ENCODE results near the gene GJC1. TPM values are rescaled to one million over a fixed set of nuclear protein-coding genes. Genes with fewer than 3 reads are reported as not detected.

The GJC1 gene
- total and polyA plus RNA-seq, 9 of the 15 experiments (the other 6 are each of a cell fraction or from before 2014, with no cell fraction given), result 0.04 to 1.4 (median 0.18) TPM; not detected in 1

DNA sequence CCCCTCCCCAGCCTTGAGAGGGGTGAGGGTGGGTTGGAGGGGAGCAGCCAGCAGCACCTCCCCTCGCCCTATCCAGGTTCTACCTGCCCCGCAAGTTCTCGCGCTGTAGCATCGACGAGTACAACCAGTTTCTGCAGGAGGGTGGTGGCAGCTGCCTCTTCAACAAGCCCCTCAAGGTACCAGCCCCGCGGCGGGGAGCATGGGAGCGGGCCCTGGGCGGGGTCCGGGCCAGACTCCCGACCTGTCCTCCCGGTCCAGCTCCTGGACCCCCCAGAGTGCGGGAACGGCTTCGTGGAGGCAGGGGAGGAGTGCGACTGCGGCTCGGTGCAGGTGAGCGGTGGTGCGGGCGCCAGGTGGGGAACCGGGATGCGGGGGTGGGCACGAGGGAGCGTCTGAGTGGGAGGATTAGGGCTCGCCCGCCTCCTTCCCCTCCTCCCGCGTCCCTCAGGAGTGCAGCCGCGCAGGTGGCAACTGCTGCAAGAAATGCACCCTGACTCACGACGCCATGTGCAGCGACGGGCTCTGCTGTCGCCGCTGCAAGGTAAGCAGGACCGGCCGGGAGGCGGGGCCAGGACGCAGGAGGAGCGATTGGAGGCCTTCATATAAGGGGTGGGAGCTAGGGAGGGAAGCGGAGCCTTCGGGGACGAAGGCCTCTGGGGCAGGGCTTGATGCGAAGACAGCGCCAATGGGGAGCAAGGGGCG, 54.8 kb downstream of the GJC1 start (continued):
- TF ChIP-seq, protein P1, sequence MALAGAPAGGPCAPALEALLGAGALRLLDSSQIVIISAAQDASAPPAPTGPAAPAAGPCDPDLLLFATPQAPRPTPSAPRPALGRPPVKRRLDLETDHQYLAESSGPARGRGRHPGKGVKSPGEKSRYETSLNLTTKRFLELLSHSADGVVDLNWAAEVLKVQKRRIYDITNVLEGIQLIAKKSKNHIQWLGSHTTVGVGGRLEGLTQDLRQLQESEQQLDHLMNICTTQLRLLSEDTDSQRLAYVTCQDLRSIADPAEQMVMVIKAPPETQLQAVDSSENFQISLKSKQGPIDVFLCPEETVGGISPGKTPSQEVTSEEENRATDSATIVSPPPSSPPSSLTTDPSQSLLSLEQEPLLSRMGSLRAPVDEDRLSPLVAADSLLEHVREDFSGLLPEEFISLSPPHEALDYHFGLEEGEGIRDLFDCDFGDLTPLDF (CRISPR knock-in tag; IDR thresholded peaks at IDR 0.05), result no peak
- no peak for TF ChIP-seq MEF2A (IDR thresholded peaks at IDR 0.05; ENCODE audit: control insufficient read depth, low read depth, low read length)
- TF ChIP-seq, protein P2, sequence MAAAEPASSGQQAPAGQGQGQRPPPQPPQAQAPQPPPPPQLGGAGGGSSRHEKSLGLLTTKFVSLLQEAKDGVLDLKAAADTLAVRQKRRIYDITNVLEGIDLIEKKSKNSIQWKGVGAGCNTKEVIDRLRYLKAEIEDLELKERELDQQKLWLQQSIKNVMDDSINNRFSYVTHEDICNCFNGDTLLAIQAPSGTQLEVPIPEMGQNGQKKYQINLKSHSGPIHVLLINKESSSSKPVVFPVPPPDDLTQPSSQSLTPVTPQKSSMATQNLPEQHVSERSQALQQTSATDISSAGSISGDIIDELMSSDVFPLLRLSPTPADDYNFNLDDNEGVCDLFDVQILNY (CRISPR knock-in tag; IDR thresholded peaks at IDR 0.05), result no peak
- TF ChIP-seq TAF1 (IDR thresholded peaks at IDR 0.05; ENCODE audit: control insufficient read depth, extremely low read depth, insufficient read depth, low read length, severe bottlenecking), result no peak
- TF ChIP-seq PURB (CRISPR knock-in tag; IDR thresholded peaks at IDR 0.05; ENCODE audit: low read depth), result no peak
- no peak for TF ChIP-seq KLF1 (tag; IDR thresholded peaks at IDR 0.05)
- 0 out of 2 replicates have a peak, but pooled peaks have one; percentile 34 for TF ChIP-seq LCOR (CRISPR knock-in tag; IDR thresholded peaks at IDR 0.05)
- TF ChIP-seq KLF10 (CRISPR knock-in tag; IDR thresholded peaks at IDR 0.05), result no peak
- TF ChIP-seq BRF1 (IDR thresholded peaks at IDR 0.05; ENCODE audit: borderline replicate concordance, extremely low read depth, insufficient read length), result no peak
- TF ChIP-seq NR2F6 (CRISPR knock-in tag; IDR thresholded peaks at IDR 0.05), result no peak
- TF ChIP-seq NCOA6 (IDR thresholded peaks at IDR 0.05), result no peak
- no peak for TF ChIP-seq ARHGAP35 (IDR thresholded peaks at IDR 0.05; ENCODE audit: partially characterized antibody)
- TF ChIP-seq FOXM1 (IDR thresholded peaks at IDR 0.05; ENCODE audit: low read depth), result no peak
- TF ChIP-seq FOXM1 (CRISPR knock-in tag; IDR thresholded peaks at IDR 0.05; ENCODE audit: low read depth), result no peak; the same call in 1 of the 2 replicates
- no peak for TF ChIP-seq ZNF184 (CRISPR knock-in tag; IDR thresholded peaks at IDR 0.05)
- no peak for TF ChIP-seq TCF3 (CRISPR knock-in tag; IDR thresholded peaks at IDR 0.05)
- TF ChIP-seq HNRNPUL1 (IDR thresholded peaks at IDR 0.05; ENCODE audit: low read length), result no peak
- no peak for TF ChIP-seq E2F4 (CRISPR knock-in tag; IDR thresholded peaks at IDR 0.05; ENCODE audit: low read depth)
- TF ChIP-seq GATA2 (CRISPR knock-in tag; IDR thresholded peaks at IDR 0.05), result no peak
- no peak for TF ChIP-seq ZNF586 (CRISPR knock-in tag; conservative IDR thresholded peaks at IDR 0.05)
- TF ChIP-seq ZNF830 (CRISPR knock-in tag; IDR thresholded peaks at IDR 0.05), result no peak
- TF ChIP-seq, protein P3, sequence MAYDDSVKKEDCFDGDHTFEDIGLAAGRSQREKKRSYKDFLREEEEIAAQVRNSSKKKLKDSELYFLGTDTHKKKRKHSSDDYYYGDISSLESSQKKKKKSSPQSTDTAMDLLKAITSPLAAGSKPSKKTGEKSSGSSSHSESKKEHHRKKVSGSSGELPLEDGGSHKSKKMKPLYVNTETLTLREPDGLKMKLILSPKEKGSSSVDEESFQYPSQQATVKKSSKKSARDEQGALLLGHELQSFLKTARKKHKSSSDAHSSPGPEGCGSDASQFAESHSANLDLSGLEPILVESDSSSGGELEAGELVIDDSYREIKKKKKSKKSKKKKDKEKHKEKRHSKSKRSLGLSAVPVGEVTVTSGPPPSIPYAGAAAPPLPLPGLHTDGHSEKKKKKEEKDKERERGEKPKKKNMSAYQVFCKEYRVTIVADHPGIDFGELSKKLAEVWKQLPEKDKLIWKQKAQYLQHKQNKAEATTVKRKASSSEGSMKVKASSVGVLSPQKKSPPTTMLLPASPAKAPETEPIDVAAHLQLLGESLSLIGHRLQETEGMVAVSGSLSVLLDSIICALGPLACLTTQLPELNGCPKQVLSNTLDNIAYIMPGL (CRISPR knock-in tag; IDR thresholded peaks at IDR 0.05), result no peak
- TF ChIP-seq HCFC1 (IDR thresholded peaks at IDR 0.05; ENCODE audit: low read depth, low read length), result no peak
- TF ChIP-seq MIER1 (IDR thresholded peaks at IDR 0.05; ENCODE audit: low read depth), result no peak
